Gastrocnemius medialis (tissue), 4 donors: ENCODE results near the gene KLF9. TPM values are rescaled to one million over a fixed set of nuclear protein-coding genes. Genes with fewer than 3 reads are reported as not detected.
A peak's percentile ranks its signal among the peaks of the same experiment; 100 is the strongest.

Experiments used
- ATAC-seq, 2 donors: fragments of 150-250 bp; one replicate each; pipeline ENCODE4 v1.9.1; 2016
- DNase-seq, 2 donors: peaks; one replicate each; pipeline ENCODE4 v3.0.0-alpha.2; 2019
- H3K27ac ChIP-seq, 4 donors: fragments of 200-600 bp; sonication (generic); 1 replicate in 1 of 4; 2 replicates in 3 of 4; pipeline ENCODE4 v1.5.1; 2016 to 2018; ENCODE audit warnings: mild to moderate bottlenecking in 2 of 4, moderate library complexity in 1 of 4
- H3K27me3 ChIP-seq, 3 donors: fragments of 200-600 bp; sonication (generic) in 2 of 3; 1 replicate in 1 of 3; 2 replicates in 2 of 3; pipeline versions ENCODE4 v1.5.1 to v1.6.0; 2016 to 2019; ENCODE audit warnings: mild to moderate bottlenecking in 1 of 3, moderate library complexity in 1 of 3
- H3K36me3 ChIP-seq, 2 donors: fragments of 200-600 bp; sonication (generic) in 1 of 2; one replicate each; pipeline ENCODE4 v1.5.1; 2017 to 2018
- H3K4me1 ChIP-seq, 2 donors: fragments of 200-600 bp; sonication (generic) in 1 of 2; one replicate each; pipeline ENCODE4 v1.5.1; 2016 to 2017; ENCODE audit warnings: mild to moderate bottlenecking in 2 of 2
- H3K4me3 ChIP-seq, 4 donors: fragments of 200-600 bp; sonication (generic) in 3 of 4; 1 replicate in 1 of 4; 2 replicates in 3 of 4; pipeline ENCODE4 v1.5.1; 2016 to 2019; ENCODE audit warnings: mild to moderate bottlenecking in 2 of 4
- H3K9me3 ChIP-seq, 3 donors: fragments of 200-600 bp; sonication (generic) in 2 of 3; 1 replicate in 1 of 3; 2 replicates in 2 of 3; pipeline ENCODE4 v1.5.1; 2016 to 2019
- POLR2A ChIP-seq, 2 donors: fragments of 450-650 bp; IDR thresholded peaks; one replicate each; pipeline ENCODE4 v1.6.1; 2017; ENCODE audit warnings: antibody characterized with exemption in 2 of 2, mild to moderate bottlenecking in 2 of 2, moderate library complexity in 2 of 2
- in situ Hi-C, 4 donors: fragments of 200-750 bp; cut with MboI; loops; one replicate each; pipeline versions ENCODE4 v1.15.0 to v1.8.0; 2017; ENCODE audit warnings: low sequenced_read_pairs in 4 of 4
- intact Hi-C: fragments of 100-400 bp; cut with DNase I; formaldehyde crosslinking; loops from one replicate; pipeline ENCODE4 v1.15.1; 2023; ENCODE audit warnings: low total_unique reads
- total RNA-seq, 4 donors: library from RNA; depleted of rRNA; stranded (reverse); fragments of >200 nt; gene quantifications; one replicate each; pipeline versions ENCODE4 v1.1.0 to v1.2.3, GENCODE V29; 2016
- TF ChIP-seq, protein P1 (sequence below), 5 experiments: fragments of 450-650 bp in 3 of 5; fragments of 200-600 bp in 2 of 5; sonication (generic) in 2 of 5; IDR thresholded peaks in 4 of 5; conservative IDR thresholded peaks in 1 of 5; 1 replicate in 4 of 5; 2 replicates in 1 of 5; pipeline ENCODE4 v1.5.1; 2016 to 2019; ENCODE audit warnings: antibody characterized with exemption in 5 of 5, mild to moderate bottlenecking in 3 of 5, moderate library complexity in 3 of 5

The KLF9 gene
- total RNA-seq, 4 donors from 2014 or later = 122 to 174 (median 169) TPM

DNA sequence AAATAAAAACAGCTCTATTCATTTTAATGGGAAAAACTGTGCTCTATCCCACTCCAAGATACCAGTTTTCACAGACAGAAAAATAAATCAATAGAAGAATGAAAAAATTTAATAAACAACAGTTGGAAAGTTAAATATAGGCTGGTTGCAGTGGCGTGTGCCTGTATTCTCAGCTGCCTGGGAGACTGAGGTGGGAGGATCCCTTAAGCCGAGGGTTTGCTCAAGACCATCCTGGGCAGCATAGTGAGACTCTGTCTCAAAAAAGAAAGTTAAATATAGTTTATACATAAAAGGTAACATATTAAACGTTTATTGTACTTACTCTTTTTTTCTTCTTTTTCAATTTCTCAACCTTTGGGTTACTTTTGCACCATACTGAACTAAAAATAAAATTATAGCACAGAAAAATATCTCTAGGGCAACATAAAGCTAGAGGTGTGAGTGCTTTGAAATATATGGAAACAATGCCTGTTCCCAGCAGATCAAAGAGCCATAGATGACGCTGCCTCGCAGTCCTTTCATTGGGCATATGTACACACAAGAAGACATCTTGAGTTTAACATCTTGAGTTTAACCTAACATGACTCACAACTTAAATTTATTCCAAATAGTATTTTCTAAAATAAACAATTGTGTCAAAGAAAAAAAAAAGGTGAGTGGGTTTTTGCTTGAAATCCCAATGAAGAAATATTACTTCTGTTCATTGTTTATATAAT, 25.7 kb upstream of the KLF9 start:
- Histone ChIP-seq H3K4me1 (peaks cover 7 to 37% of the 10 kb centered on the region in 2 donors), H3K27ac (peak overlapping the region in 3 of 4 donors; percentile 71 to 78 (median 73)), H3K4me3 (no peak overlapping the region), H3K27me3 (no peaks in the 10 kb centered on the region), H3K36me3 (no peaks in the 10 kb centered on the region), H3K9me3 (no peaks in the 10 kb centered on the region)
- no peak for ATAC-seq
- in situ Hi-C loops = no loop called here
- DNase-seq = no peak
- intact Hi-C loops = no loop called here
- TF ChIP-seq POLR2A (IDR thresholded peaks at IDR 0.05) = no peak
- TF ChIP-seq, protein P1, sequence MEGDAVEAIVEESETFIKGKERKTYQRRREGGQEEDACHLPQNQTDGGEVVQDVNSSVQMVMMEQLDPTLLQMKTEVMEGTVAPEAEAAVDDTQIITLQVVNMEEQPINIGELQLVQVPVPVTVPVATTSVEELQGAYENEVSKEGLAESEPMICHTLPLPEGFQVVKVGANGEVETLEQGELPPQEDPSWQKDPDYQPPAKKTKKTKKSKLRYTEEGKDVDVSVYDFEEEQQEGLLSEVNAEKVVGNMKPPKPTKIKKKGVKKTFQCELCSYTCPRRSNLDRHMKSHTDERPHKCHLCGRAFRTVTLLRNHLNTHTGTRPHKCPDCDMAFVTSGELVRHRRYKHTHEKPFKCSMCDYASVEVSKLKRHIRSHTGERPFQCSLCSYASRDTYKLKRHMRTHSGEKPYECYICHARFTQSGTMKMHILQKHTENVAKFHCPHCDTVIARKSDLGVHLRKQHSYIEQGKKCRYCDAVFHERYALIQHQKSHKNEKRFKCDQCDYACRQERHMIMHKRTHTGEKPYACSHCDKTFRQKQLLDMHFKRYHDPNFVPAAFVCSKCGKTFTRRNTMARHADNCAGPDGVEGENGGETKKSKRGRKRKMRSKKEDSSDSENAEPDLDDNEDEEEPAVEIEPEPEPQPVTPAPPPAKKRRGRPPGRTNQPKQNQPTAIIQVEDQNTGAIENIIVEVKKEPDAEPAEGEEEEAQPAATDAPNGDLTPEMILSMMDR (IDR thresholded peaks at IDR 0.05 in 4 of 5, conservative IDR thresholded peaks at IDR 0.05 in 1 of 5) = no peak

DNA sequence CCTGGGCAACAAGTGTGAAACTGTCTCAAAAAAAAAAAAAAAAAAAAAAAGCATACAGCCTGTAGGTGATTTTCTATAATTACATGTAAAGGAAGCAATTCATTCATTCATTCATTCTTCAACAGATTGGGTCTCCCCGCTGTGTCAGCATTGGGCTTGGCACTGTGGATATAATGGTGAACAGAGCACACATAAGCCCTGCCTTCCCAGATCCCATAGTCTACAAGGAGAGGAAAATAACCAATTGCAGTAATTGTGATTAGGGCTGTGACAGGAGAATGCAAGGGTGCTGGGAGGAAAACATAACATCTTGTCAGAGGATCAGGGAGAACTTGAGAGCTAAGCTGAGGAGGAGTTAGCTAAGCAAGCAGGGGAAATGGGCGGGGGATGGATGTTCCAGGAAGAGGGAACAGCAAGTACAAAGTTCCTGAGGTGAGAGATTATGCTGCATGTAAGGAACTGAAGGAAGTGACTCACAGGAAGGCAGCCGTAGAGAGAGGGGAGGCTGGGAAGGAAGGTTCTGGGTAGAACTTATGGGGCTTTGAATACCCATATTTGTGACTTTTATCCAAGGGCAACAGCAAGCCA, 24.0 kb upstream of the KLF9 start:
- intact Hi-C loops (no loop called here), in situ Hi-C loops (no loop called here)
- Histone ChIP-seq H3K4me3 (no peak overlapping the region), H3K4me1 (peaks cover 7 to 37% of the 10 kb centered on the region in 2 donors), H3K27me3 (no peaks in the 10 kb centered on the region), H3K9me3 (no peaks in the 10 kb centered on the region), H3K27ac (peak overlapping the region; percentile 49 to 78 (median 72)), H3K36me3 (no peaks in the 10 kb centered on the region)
- DNase-seq (peak; percentile 53 to 67), ATAC-seq (peak; percentile 83 to 89)
- TF ChIP-seq, protein P1 (IDR thresholded peaks at IDR 0.05 in 4 of 5, conservative IDR thresholded peaks at IDR 0.05 in 1 of 5) = no peak
- peak in 1 of 2 donors; percentile 54 for TF ChIP-seq POLR2A (IDR thresholded peaks at IDR 0.05)

DNA sequence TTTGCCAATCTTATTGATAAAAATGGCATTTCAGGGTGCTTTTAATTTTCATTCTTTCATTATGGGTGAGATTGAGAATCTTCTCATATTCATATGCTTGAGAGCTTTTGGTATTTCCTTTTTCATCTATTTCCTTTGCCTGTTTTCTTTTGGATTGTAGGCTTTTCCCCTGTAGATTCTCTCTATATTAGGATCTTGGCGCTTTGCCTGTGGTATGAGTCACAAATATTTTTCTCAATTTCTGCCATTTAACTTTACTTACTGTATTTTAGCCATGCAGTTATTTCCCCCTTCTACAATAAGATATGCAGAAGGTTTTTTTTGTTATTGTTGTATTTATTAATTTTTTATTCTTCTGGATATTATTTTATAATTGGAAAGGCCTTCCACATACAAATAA, 21.5 kb upstream of the KLF9 start:
- peak overlapping the region in 3 of 4 donors; percentile 20 to 44 (median 30) for H3K27ac ChIP-seq

DNA sequence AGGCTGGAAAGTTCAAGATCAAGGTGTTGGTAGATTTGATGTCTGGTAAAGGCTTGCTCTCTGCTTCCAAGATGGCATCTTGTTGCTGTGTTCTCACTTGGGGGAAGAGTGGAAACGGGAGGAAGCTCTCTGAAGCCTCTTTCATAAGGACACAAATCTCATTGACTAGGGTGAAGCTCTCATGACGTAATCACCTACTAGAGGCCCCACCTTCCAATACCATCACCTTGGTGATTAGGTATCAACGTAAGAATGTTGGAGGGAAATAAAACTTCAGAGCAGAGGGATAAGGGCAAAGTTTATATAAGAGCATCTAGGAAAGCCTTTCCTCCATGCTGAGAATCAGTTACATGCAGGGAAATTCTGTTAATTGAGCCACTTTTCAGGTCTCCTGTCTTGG, 15.4 kb upstream of the KLF9 start:
- TF ChIP-seq, protein P1 (IDR thresholded peaks at IDR 0.05 in 4 of 5, conservative IDR thresholded peaks at IDR 0.05 in 1 of 5) = no peak
- no peak for TF ChIP-seq POLR2A (IDR thresholded peaks at IDR 0.05)
- peaks cover 0 to 10% of the 10 kb centered on the region in 2 donors for H3K4me1 ChIP-seq
- H3K9me3 ChIP-seq = no peaks in the 10 kb centered on the region
- H3K27ac ChIP-seq = no peak overlapping the region
- in situ Hi-C loops (no loop called here), intact Hi-C loops (no loop called here)
- ATAC-seq = no peak
- H3K4me3 ChIP-seq = no peak overlapping the region
- no peaks in the 10 kb centered on the region for H3K27me3 ChIP-seq
- no peaks in the 10 kb centered on the region for H3K36me3 ChIP-seq
- no peak for DNase-seq

More for the DNA sequence above, 21.5 kb upstream of the KLF9 start:
- intact Hi-C loops (no loop called here), in situ Hi-C loops (no loop called here)
- Histone ChIP-seq H3K9me3 (no peaks in the 10 kb centered on the region), H3K27me3 (no peaks in the 10 kb centered on the region), H3K4me3 (no peak overlapping the region), H3K36me3 (no peaks in the 10 kb centered on the region), H3K4me1 (peaks cover 7 to 37% of the 10 kb centered on the region in 2 donors)
- TF ChIP-seq, protein P1 (IDR thresholded peaks at IDR 0.05 in 4 of 5, conservative IDR thresholded peaks at IDR 0.05 in 1 of 5) = no peak
- TF ChIP-seq POLR2A (IDR thresholded peaks at IDR 0.05) = no peak
- DNase-seq (no peak), ATAC-seq (no peak)
